HG03354 (cell line): Measurements from ENCODE around the gene IRGM.
A peak's percentile ranks its signal among the peaks of the same experiment; 100 is the strongest.
"Not testable (repeated sequence)": the region's sequence is repeated elsewhere in the genome, so short reads cannot be mapped to it uniquely, and the experiment has no call there.

Experiments
- ATAC-seq: cut with Tn5 transposase; IDR thresholded peaks from one replicate; pipeline ENCODE4 v1.9.1; 2021; ENCODE audit warnings: mild to moderate bottlenecking; ENCODE audit not compliant: unreplicated experiment, poor library complexity, severe bottlenecking

Gene IRGM, protein sequence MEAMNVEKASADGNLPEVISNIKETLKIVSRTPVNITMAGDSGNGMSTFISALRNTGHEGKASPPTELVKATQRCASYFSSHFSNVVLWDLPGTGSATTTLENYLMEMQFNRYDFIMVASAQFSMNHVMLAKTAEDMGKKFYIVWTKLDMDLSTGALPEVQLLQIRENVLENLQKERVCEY

DNA sequence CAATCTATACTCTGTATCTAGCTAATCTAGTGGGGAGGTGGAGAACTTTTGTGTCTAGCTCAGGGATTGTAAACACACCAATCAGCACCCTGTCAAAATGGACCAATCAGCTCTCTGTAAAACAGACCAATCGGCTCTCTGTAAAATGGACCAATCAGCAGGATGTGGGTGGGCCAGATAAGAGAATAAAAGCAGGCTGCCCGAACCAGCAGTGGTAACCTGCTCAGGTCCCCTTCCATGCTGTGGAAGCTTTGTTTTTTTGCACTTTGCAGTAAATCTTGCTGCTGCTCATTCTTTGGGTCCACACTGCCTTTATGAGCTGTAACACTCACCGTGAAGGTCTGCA, at the start of gene IRGM:
TSS of gene IRGM (plus strand) at position 214 of the 346 bp plus-strand sequence. CDS start 1,603 bp downstream, outside the sequence.
- ATAC-seq: not testable (repeated sequence)

DNA sequence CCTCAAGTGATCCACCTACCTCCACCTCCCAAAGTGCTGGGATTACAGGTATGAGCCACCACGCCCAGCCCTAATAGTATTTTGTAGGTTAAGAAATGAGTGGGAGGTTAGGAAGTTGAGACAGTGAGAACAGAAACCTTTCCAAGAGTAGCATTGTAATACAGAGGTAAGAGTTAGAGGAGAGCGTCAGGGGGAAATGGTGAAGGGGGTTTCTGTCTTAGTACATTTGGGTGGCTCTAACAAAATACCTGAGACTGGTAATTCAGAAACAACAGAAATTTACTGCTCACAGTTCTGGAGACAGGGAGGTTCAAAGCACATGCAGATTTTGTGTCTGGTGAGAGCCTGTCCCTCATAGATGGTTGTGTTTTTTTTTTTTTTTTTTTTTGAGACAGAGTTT, 48.9 kb upstream of the IRGM start:
- no peak for ATAC-seq

DNA sequence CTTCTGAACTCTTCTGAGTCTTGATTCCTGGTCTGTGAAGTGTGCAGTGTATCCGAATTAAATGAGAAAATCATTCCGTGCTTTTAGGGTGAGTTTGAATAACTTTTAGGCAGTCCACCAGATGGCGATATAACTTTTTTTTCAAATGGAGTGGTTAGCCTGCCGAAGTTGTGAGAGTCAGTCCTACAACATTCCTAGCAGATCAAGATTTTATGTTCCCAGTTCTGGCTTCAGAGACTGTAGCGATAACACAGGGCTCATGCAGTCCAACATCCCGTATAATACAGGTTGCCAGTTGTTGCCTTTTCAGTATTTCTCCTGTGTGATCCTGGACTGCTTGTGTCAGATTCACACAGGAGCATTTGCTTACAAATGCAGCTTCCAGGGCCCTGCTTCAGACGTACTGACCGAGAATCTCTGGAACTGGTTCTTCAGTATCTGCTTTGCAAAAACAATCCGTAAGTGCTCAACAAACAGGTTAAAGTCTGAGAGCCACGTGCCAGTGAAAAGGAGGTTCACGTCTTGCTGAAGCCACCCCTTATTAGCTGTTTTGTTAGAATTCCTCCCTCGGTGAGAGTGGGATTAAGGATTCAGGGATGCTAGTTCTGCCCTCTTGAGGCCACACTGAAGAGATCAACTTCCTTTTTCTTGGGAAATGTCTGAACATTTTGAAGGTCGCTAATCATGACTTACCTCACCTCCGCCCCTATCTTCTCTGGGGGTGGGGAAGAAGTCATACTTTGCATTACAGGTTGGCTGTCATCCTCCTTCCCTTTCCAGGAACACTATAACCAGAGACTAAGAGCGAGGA, 45.0 kb upstream of the IRGM start:
- ATAC-seq: peak; percentile 79

DNA sequence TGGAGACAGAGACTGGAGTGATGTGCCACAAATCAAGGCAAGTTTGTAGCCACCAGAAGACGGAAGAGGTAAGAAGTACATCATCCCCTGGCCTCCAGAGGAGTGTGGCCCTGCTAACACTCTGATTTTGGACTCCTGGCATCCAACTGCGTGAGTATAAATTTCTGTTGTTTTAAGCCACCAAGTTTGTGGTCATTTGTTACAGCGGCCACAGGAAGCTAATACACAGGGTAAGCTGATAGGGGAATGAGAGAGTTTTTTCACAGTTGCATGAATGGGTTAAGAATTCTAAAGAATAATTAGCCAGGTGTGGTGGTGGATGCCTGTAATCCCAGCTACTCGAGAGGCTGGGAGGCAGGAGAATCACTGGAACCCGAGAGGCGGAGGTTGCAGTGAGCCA, 41.9 kb upstream of the IRGM start:
- ATAC-seq: no peak

DNA sequence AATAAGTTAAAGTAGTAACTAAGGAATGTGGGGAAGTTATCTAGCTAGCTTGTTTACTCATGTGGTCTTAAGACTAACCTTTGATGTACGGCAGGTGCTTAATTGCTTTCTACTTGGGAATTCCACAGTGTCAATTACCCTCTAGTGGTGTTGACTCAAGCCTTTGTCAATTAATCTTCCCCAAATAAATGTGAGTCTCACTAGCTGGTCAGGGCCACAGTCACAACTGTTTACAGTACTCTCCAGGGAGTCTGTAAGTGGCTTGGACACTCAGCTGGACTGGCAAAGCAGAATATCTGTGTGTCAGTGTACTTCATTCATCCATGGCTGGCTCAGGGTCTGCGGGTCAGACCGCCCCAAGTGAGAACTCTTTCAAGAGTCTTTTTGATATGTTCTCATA, 37.0 kb upstream of the IRGM start:
- no peak for ATAC-seq

DNA sequence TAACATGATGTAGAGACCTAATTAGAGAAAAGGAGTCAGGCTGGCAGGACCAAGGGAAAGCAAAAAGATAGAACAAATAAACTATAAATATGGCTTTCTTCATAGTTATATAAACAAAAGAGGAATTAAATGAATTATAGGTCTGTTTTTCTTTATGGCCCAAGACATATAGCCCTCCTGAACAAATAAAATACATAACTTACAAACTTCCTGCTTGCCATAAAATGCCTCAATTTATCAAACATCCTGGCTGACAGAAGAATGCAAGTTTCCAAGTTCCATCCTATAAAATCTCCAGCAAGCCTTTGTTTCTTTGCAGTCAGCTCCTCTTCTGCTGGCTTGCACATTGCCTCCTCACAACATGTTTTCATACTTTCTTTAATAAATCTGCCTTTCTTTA, 31.3 kb upstream of the IRGM start:
- ATAC-seq: no peak

DNA sequence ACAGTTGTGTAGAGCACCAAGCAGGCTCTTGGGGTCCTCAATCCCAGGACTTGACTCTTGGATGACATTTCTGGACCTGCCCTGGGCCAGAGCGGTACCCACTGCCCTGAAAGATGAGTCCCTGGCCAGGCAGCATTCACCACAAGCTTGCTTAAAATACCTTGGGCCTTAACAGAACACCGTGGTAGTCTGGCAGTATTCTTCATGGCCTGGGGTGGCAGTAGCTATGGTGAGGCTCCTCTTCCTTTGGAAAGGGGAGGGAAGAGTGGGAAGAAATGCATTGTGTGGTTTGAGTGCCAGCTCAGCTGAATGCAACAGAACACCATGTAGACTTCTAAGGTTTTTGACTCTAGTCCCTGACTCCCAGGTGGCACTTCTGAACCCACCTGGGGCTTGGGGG, 29.4 kb upstream of the IRGM start:
- no peak for ATAC-seq

DNA sequence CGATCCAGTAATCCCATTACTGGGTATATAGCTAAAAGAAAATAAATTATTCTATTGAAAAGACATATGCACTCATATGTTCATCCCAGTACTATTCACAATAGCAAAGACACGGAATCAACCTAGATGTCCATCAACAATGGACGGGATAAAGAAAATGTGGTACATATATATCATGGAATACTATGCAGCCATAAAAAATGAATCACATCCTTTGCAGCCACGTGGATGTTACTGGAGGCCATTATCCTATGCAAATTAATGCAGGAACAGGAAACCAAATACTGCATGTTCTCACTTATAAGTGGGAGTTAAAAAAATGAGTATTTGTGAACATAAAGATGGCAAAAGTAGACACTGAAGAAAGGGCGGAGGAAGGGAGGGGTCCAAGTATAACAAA, 16.6 kb upstream of the IRGM start:
- ATAC-seq: no peak

DNA sequence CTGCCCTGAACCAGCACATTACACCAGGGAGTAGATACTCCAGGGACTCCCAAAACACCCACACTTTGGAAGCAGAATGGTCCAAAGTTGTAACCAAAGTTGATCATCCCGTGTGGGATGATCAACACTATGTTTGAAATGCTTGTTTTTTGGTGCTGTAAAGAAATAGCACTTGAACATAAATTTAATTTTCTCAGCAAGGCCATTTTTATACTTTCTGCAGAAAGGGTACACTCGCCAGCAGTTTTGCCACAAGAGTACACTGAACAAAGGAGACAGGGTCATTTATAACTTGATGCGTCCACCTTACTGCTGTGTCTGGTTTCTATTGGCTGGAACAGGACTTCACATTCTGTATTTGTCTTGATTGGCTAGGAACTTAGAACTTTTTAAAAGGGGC, 14.5 kb upstream of the IRGM start:
- ATAC-seq: not testable (repeated sequence)

DNA sequence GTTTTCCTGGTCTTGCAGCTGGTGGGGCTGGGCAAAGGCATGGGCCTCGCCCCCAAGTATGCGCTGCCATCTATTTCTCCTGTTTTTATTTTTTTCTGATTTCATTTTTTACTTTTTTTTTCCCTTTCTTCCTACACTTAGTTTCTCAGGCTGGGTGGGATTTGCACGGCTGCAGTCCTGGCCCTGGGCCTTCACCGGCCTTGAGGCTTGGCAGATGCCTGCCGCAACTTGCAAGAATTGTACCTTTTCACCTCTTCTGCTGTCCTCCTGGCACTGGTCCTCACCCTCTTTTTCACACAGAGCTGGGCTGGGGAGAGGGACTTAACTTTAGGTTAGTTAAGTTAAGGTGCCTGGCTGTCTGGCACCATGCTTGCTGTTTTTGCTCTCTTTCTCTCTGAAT, 10.3 kb upstream of the IRGM start:
- no peak for ATAC-seq

DNA sequence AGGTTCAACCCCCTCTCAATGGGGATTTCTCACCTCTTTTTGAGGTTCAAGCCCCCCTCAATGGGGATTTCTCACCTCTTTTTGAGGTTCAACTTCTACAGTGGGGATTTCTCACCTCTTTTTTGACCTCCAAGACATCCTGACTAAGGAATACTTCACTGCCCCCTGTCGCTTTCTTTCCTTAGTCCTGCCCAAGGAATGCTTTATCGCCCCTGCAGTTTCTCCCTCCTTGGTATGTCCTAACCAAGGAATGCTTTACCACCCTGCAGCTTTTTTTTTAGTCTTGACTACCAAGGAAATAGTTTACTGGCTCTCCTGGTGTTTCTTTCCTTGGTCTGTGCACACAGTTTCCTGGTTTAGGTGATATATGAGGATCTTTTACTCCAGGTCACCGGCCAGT, 9.6 kb upstream of the IRGM start:
- no peak for ATAC-seq

DNA sequence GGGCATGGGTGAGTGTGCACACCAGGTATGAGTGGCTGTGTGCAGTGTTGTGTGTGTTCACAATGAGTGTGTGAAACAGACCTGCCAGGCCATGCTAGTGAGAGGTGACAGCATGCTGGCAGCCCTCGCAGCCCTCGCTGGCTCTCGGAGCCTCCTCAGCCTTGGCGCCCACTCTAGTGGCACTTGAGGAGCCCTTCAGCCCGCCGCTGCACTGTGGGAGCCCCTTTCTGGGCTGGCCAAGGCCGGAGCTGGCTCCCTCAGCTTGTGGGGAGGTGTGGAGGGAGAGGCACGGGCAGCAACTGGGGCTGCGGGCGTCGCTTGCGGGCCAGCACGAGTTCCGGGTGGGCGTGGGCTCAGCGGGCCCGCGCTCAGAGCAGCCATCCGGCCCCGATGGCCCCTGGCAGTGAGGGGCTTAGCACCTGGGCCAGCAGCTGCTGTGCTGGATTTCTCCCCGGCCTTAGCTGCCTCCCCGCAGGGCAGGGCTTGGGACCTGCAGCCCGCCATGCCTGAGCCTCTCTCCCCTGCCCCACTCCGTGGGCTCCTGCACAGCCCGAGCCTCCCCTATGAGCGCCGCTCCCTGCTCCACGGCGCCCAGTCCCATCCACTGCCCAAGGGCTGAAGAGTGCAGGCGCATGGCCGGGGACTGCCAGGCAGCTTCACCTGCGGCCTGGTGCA, 999 bp upstream of the IRGM start:
- not testable (repeated sequence) for ATAC-seq

DNA sequence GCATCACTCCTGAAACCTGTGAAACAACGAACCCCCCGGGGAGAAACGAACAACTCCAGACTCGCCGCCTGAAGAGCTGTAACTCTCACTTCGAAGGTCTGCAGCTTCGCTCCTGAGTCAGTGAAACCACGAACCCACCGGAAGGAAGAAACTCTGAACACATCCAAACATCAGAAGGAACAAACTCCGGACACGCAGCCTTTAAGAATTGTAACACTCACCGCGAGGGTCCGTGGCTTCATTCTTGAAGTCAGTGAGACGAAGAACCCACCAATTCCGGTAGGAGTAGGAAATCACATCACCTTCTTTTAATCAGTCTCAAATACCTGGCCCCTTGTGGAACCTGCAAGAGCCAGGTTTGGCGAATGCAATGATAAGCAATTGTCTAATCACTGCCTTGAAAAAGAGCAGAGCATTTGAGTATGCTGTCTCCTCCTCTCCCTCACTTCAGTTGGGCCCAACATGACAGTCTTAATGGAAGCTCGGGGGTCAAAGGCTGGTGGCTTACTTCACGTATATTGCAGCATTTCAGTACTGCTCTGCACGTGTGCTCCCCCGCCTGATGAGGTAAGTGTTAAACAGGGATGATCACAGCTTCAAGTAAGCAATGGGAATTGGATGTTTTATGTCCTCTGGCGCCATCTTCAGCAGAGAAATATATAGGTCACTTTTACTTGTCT, 473 bp downstream of the IRGM start:
- ATAC-seq: peak; percentile 95

DNA sequence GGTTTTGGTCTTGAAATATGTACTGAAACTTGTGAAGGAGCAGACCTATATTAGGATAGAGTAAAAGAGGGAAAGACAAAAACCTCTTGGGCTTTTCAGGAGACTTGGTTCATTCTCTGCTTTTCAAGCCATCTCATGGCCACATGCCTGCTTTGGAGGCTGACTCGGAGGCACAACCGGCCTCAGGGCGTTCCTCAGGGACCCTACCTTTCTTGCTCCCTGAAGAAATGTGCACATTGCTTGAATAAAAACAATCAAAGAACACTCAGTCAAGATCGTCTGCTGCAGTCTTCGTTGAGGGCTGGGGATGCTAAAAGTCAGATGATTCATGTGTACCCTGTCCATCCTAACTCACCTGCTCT, 994 bp downstream of the IRGM start:
- peak; percentile 11 for ATAC-seq

DNA sequence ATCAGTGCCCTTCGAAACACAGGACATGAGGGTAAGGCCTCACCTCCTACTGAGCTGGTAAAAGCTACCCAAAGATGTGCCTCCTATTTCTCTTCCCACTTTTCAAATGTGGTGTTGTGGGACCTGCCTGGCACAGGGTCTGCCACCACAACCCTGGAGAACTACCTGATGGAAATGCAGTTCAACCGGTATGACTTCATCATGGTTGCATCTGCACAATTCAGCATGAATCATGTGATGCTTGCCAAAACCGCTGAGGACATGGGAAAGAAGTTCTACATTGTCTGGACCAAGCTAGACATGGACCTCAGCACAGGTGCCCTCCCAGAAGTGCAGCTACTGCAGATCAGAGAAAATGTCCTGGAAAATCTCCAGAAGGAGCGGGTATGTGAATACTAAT, 1.9 kb downstream of the IRGM start:
- no peak for ATAC-seq

DNA sequence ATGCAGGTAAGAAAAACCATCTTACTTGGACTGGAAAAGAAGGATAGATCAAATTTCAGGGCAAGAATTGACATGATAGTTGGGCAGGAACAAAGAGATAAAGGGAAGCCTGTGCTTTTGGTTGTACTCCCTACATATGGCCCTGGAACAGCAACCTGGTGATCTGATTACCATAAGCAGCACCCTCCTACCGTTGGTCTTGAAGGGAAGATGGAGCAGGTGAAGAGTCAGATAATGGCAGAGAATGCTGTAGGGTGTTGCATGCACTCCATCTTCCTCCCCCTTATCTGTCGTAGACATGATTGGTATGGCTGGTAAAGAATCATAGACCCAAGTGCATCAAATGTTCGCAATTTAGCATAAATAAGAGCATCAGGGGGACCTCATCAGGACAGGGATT, 4.7 kb downstream of the IRGM start:
- ATAC-seq: no peak

DNA sequence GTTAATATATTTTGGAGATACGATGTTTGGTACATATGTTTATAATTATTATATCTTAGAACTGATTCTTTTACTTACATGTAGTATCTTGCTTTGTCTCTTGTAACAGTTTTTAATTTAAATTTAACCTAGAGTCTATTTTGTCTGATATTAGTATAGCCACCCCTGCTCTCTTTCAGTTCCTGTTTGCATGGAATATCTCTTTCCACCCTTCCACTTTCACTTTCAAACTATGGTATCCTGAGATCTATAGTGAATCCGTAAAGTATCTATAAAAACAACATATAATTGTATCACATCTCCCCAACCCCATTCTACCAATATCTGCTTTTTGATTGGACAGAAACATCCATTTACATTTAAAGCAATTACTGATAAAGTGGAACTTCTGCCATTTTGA, 7.2 kb downstream of the IRGM start:
- no peak for ATAC-seq

DNA sequence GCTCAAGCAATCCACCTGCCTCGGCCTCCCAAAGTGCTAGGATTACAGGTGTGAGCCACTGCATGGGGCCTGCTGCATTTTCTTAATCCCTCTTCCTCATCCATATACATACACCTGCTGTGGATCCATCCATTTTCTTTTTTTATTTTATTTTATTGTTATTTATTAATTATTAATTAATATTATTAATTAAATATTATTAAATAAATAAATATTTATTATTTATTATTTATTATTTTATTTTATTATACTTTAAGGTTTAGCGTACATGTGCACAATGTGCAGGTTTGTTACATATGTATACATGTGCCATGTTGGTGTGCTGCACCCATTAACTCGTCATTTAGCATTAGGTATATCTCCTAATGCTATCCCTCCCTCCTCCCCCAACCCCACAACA, 10.4 kb downstream of the IRGM start:
- ATAC-seq: not testable (repeated sequence)

DNA sequence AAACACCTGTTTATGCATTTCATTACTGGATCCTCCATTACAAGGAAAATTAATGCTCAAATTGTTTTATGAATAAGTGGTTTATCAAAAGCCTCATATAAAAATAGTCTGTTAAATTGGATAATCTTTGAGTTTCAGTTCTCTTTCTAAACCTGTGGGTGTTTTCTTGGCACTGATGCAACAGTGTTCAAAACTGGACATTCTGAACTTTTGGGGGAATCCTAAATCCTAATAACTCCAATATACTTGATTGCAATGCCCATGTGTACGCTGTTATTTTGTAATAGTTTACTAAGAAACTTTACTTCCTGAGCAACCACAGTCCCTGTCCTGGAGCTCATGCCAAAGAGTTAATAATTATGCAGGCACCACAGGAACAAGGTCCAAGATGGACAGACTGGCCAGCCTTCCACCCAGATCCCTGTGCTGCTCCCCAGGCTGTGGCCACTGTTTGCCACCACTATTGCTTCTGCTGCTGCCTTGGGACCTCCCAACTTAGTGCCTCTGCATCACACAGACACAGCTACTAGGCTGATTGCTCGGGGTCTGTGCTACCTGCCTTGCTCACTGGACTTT, 14.0 kb downstream of the IRGM start:
- no peak for ATAC-seq

DNA sequence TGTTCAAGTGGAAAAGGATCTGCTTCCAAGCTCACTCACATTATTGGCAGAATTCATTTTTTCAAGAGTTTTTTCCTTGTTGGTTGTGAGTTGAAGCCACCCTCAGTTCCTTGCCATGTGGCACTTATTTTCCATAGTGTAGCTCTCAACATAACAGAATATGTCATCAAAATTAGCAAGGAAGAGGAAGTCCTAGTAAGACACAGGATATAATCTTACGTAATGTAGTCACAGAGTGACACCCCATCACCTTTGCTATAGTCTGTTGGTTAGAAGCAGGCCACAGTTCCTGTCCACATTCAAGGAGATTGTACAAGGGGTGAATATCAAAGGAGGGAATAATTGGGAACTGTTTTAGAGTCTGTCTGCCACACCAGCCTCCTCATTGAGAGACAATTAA, 15.7 kb downstream of the IRGM start:
- no peak for ATAC-seq
